ENCODE measurements around the gene KDM1B.

Gene KDM1B

GRCh38 chr6:18155150-18155863 lies at the start of gene KDM1B:
Gene KDM1B, plus strand, starts transcription at chr6:18155422. Its CDS starts 4,474 bp downstream, at chr6:18159896.
- H3K4me3 ChIP-seq (ENCODE audit: low read depth, low read length) = peak within 1 kb of the TSS; percentile 95
- TF ChIP-seq CTCF (IDR thresholded peaks at IDR 0.05; ENCODE audit: low read depth, low read length) = no peak

- TF ChIP-seq CTCF (IDR thresholded peaks at IDR 0.05; ENCODE audit: low read depth, low read length) = no peak
- H3K4me3 ChIP-seq (ENCODE audit: low read depth, low read length) = no peak overlapping the region
These were observed 48.2 kb upstream of the KDM1B start for GRCh38 chr6:18107061-18107460.

GRCh38 chr6:18110162-18110561 lies 45.1 kb upstream of the KDM1B start:
- H3K4me3 ChIP-seq (ENCODE audit: low read depth, low read length) = no peak overlapping the region
- TF ChIP-seq CTCF (IDR thresholded peaks at IDR 0.05; ENCODE audit: low read depth, low read length) = no peak

GRCh38 chr6:18115356-18115755 lies 39.9 kb upstream of the KDM1B start:
- no peak overlapping the region for H3K4me3 ChIP-seq (ENCODE audit: low read depth, low read length)
- no peak for TF ChIP-seq CTCF (IDR thresholded peaks at IDR 0.05; ENCODE audit: low read depth, low read length)

GRCh38 chr6:18117136-18117535 lies 38.1 kb upstream of the KDM1B start:
- H3K4me3 ChIP-seq (ENCODE audit: low read depth, low read length) = no peak overlapping the region
- TF ChIP-seq CTCF (IDR thresholded peaks at IDR 0.05; ENCODE audit: low read depth, low read length) = no peak

GRCh38 chr6:18118330-18118729 lies 36.9 kb upstream of the KDM1B start:
- H3K4me3 ChIP-seq (ENCODE audit: low read depth, low read length) = no peak overlapping the region
- no peak for TF ChIP-seq CTCF (IDR thresholded peaks at IDR 0.05; ENCODE audit: low read depth, low read length)

- H3K4me3 ChIP-seq (ENCODE audit: low read depth, low read length) = no peak overlapping the region
- no peak for TF ChIP-seq CTCF (IDR thresholded peaks at IDR 0.05; ENCODE audit: low read depth, low read length)
These were observed 36.0 kb upstream of the KDM1B start for GRCh38 chr6:18119236-18119635.
